Measurements from ENCODE around the gene SMARCA4.
A peak's percentile ranks its signal among the peaks of the same experiment; 100 is the strongest.
"Not testable (repeated sequence)": the region's sequence is repeated elsewhere in the genome, so short reads cannot be mapped to it uniquely, and the experiment has no call there.

The SMARCA4 gene

DNA sequence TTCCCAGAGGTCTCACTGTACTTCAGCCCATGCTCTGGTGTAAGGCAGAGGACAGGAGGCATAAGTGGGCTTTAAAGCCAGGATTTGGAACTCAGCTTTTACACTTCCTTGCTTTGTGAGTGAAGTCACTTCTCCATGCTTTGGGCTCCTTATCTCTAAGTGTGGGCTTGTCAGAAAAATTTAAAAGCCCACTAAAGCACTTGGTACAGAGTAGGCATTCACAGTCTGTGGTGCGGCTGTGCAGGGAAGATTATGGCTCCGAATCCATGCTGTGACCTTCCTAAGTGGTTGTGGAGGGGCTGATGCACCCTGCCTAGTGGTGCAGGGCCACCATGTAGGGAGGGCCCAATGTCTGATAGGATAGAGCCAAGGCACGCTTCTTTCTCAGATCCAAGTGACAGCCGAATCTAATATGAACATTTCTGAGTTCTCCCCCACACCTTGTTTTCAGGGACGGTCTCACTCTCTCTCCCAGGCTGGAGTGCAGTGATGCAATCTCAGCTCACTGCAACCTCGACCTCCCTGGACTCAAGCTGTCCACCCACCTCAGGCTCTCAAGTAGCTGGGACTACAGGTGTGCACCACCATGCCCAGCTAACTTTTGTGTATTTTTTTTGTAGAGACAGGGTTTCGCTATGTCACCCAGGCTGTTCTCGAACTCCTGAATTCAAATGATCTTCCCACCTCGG lies 25.3 kb upstream of the SMARCA4 start:
- no peak for TF ChIP-seq CTCF (IDR thresholded peaks at IDR 0.05; ENCODE audit: insufficient read depth, missing control alignments)
- FAIRE-seq (no peak), DNase-seq (ENCODE audit: insufficient read length, low spot score) (no peak)

- FAIRE-seq (no peak), DNase-seq (ENCODE audit: insufficient read length, low spot score) (no peak)
- TF ChIP-seq CTCF (IDR thresholded peaks at IDR 0.05; ENCODE audit: insufficient read depth, missing control alignments): peak; percentile 70
Measured at GRCh38 chr19:10936661-10937084, 24.2 kb upstream of the SMARCA4 start.

DNA sequence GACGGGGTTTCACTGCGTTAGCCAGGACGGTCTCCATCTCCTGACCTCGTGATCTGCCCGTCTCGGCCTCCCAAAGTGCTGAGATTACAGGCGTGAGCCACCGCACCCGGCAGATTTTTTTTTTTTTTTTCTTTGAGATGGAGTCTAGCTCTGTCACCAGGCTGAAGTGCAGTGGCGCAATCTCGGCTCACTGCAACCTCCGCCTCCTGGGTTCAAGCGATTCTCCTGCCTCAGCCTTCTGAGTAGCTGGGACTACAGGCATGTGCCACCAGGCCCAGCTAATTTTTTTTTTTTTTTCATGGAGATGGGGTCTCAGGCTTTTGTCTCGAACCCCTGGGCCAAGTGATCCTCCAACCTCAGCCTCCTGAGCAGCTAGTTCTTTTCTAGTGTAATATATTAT lies 19.2 kb upstream of the SMARCA4 start:
- not testable (repeated sequence) for DNase-seq (ENCODE audit: insufficient read length, low spot score); FAIRE-seq

GRCh38 chr19:10943412-10943811 lies 17.4 kb upstream of the SMARCA4 start:
- DNase-seq (ENCODE audit: insufficient read length, low spot score); FAIRE-seq: not testable (repeated sequence)

- FAIRE-seq (no peak), DNase-seq (ENCODE audit: insufficient read length, low spot score) (no peak)
- no peak for TF ChIP-seq CTCF (IDR thresholded peaks at IDR 0.05; ENCODE audit: insufficient read depth, missing control alignments)
Measured at GRCh38 chr19:10945264-10945663, 15.6 kb upstream of the SMARCA4 start.

- no peak for TF ChIP-seq CTCF (IDR thresholded peaks at IDR 0.05; ENCODE audit: insufficient read depth, missing control alignments)
- no peak for DNase-seq (ENCODE audit: insufficient read length, low spot score)
- FAIRE-seq: no peak
Measured at GRCh38 chr19:10946958-10947657, 13.7 kb upstream of the SMARCA4 start.

- FAIRE-seq (no peak), DNase-seq (ENCODE audit: insufficient read length, low spot score) (no peak)
- TF ChIP-seq CTCF (IDR thresholded peaks at IDR 0.05; ENCODE audit: insufficient read depth, missing control alignments): no peak
Measured at GRCh38 chr19:10952809-10953208, 8.0 kb upstream of the SMARCA4 start.

DNA sequence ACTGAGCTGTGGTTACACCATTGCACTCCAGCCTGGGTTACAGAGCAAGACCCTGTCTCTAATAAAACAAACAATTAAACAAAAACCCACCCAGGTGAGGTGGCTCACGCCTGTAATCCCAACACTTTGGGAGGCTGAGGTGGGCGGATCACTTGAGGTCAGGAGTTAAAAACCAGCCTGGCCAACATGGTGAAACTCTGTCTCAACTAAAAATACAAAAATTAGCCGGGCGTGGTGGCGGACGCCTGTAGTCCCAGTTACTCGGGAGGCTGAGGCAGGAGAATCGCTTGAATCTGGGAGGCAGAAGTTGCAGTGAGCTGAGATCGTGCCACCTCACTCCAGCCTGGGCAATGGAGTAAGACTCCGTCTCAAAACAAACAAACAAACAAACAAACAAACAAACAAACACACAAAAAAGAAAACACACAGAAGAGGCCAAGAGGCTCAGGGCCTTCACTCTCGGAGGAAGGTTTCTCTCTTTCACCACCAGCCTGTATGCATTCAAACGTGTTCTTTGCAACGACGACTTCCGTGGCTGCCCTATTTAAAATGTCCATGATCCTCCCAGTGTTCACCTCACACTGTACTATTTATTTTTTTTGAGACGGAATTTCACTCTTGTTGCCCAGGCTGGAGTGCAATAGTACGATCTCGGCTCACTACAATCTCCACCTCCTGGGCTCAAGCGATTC lies 1.4 kb upstream of the SMARCA4 start:
- not testable (repeated sequence) for DNase-seq (ENCODE audit: insufficient read length, low spot score); FAIRE-seq

Data from D721Med (cell line).